Measurements from ENCODE around the gene HSPA8. TPM values are rescaled to one million over a fixed set of nuclear protein-coding genes. Genes with fewer than 3 reads are reported as not detected.

HSPA8 gene
- total and polyA plus RNA-seq, 2 of the 8 experiments (the other 6 are each of a cell fraction or from before 2014, with no cell fraction given) = 1,491 to 2,155 TPM

- no peak overlapping the region for H2BK12ac ChIP-seq (ENCODE audit: low read depth, low read length)
- no peak overlapping the region for H2AFZ ChIP-seq (ENCODE audit: low read length)
- no peak overlapping the region for H2BK15ac ChIP-seq (ENCODE audit: low read length)
- no peaks in the 10 kb centered on the region for H3K79me2 ChIP-seq (ENCODE audit: control insufficient read depth in 1 of 2, insufficient read depth in 2 of 2, low read length in 2 of 2)
- H3K4me2 ChIP-seq (ENCODE audit: insufficient read depth in 1 of 2, low read depth in 2 of 2, low read length in 2 of 2) = no peak overlapping the region
- H3K4me1 ChIP-seq (replicated peaks in 1 of 4; ENCODE audit: control insufficient read depth in 3 of 4, insufficient read depth in 4 of 4, low read length in 3 of 4) = peaks cover 0 to 4% (median 0%) of the 10 kb centered on the region in 4 experiments; a peak in 2 of 7 replicates
- H2BK20ac ChIP-seq (ENCODE audit: low read length) = no peak overlapping the region
- no peak overlapping the region for H2BK5ac ChIP-seq (ENCODE audit: low read depth, low read length)
- FAIRE-seq (no peak), DNase-seq (ENCODE audit: low read depth in 1 of 2, low spot score in 2 of 2) (no peak)
- no peaks in the 10 kb centered on the region for H3K9me3 ChIP-seq (ENCODE audit: insufficient read depth in 2 of 2, low read depth in 1 of 2, low read length in 1 of 2)
- peaks cover 0 to 14% (median 2%) of the 10 kb centered on the region in 4 experiments; a peak in 2 of 8 replicates for H3K36me3 ChIP-seq (ENCODE audit: control insufficient read depth in 2 of 4, insufficient read depth in 4 of 4, low read length in 3 of 4)
- no peak overlapping the region for H3K18ac ChIP-seq (ENCODE audit: extremely low read depth, low read length)
- ChIA-PET POLR2A (ENCODE audit: partially characterized antibody) (no interaction called here), CTCF (ENCODE audit: partially characterized antibody) (no interaction called here)
- WGBS, 2 experiments (ENCODE audit: extremely low coverage in 1 of 2, insufficient coverage in 1 of 2, insufficient read length in 1 of 2, insufficient replicate concordance in 2 of 2, low coverage in 1 of 2, low lambda C conversion rate in 2 of 2, missing lambda C conversion rate in 1 of 2) = 84% methylated on average over 2 of the region's 2 CpGs; no CpG with 5 or more reads in 1 of the 2 experiments
- no peak overlapping the region for H4K8ac ChIP-seq (ENCODE audit: extremely low read depth, insufficient read depth, low read length)
- no peaks in the 10 kb centered on the region for H3K27me3 ChIP-seq (replicated peaks in 1 of 4; ENCODE audit: control insufficient read depth in 3 of 4, extremely low read depth in 1 of 4, insufficient read depth in 3 of 4, low read length in 3 of 4)
- no peak overlapping the region for H2BK120ac ChIP-seq (replicated peaks; ENCODE audit: low read depth, low read length)
- no peaks in the 10 kb centered on the region for H4K20me1 ChIP-seq (replicated peaks in 1 of 2; ENCODE audit: control insufficient read depth in 1 of 2, insufficient read depth in 2 of 2, low read length in 2 of 2)
- no peak overlapping the region for H3K27ac ChIP-seq (ENCODE audit: low read depth, low read length)
- H3K56ac ChIP-seq (replicated peaks; ENCODE audit: insufficient read length, low read depth, low read length) = no peak overlapping the region
- no peak overlapping the region for H3K23ac ChIP-seq (ENCODE audit: insufficient read length)
- H4K5ac ChIP-seq (ENCODE audit: insufficient read length, low read depth, low read length) = no peak overlapping the region
- H3K4ac ChIP-seq (replicated peaks; ENCODE audit: insufficient read length, low read depth, low read length) = no peak overlapping the region
- no peak overlapping the region for H2AK5ac ChIP-seq (ENCODE audit: low read depth, low read length)
- no peaks in the 10 kb centered on the region for H3K79me1 ChIP-seq (ENCODE audit: low read depth, low read length)
- no peak overlapping the region for H3K9ac ChIP-seq (replicated peaks in 1 of 4; ENCODE audit: extremely low read depth in 1 of 4, low read depth in 3 of 4, low read length in 3 of 4)
- no peak overlapping the region for H4K91ac ChIP-seq (replicated peaks; ENCODE audit: insufficient read length, low read length)
- no peak overlapping the region for H3K14ac ChIP-seq (ENCODE audit: insufficient read length)
- no peaks in the 10 kb centered on the region for H3K23me2 ChIP-seq (ENCODE audit: low read depth, low read length)
- no peak overlapping the region for H3K4me3 ChIP-seq (ENCODE audit: extremely low read depth in 1 of 4, insufficient read depth in 2 of 4, low read depth in 3 of 4, low read length in 4 of 4)
- TF ChIP-seq ATF3 (IDR thresholded peaks at IDR 0.05; ENCODE audit: insufficient read depth, low read depth, low read length) = no peak
- TF ChIP-seq TAF7 (optimal IDR thresholded peaks at IDR 0.05; ENCODE audit: borderline replicate concordance, low read depth, low read length) = no peak
Observed at GRCh38 chr11:123076484-123076883, 14.5 kb upstream of the HSPA8 start.
